Lower lobe of right lung (tissue), 2 donors: ENCODE measurements around the gene SEMA5A. TPM values are rescaled to one million over a fixed set of nuclear protein-coding genes. Genes with fewer than 3 reads are reported as not detected.

ENCODE experiments used
- ATAC-seq, 2 donors: fragments of 200-7000 bp; cut with Tn5 transposase; one replicate each; pipeline ENCODE4 v1.9.1; 2020 to 2022; ENCODE audit warnings: mild to moderate bottlenecking in 2 of 2, moderate library complexity in 2 of 2
- DNase-seq: peaks from one replicate; pipeline ENCODE4 v3.0.0-alpha.2; 2020
- H3K27ac ChIP-seq: fragments of 200-600 bp; one replicate; pipeline ENCODE4 v1.8.0; 2022
- H3K27me3 ChIP-seq: fragments of 200-600 bp; one replicate; pipeline ENCODE4 v1.8.0; 2022; ENCODE audit warnings: low read depth
- H3K36me3 ChIP-seq: fragments of 200-600 bp; one replicate; pipeline ENCODE4 v1.8.0; 2022; ENCODE audit warnings: mild to moderate bottlenecking
- H3K4me1 ChIP-seq: fragments of 200-600 bp; one replicate; pipeline ENCODE4 v1.8.0; 2022
- H3K4me3 ChIP-seq: fragments of 200-600 bp; one replicate; pipeline ENCODE4 v1.8.0; 2022; ENCODE audit warnings: mild to moderate bottlenecking
- H3K9me3 ChIP-seq: fragments of 200-600 bp; one replicate; pipeline ENCODE4 v1.8.0; 2022
- intact Hi-C: fragments of 100-400 bp; cut with DNase I; formaldehyde crosslinking; loops from one replicate; pipeline ENCODE4 v1.11.0; 2022
- total RNA-seq: library from RNA; stranded (reverse); fragmentation: NEBNext Ultra II Directional; extraction: Animal tissue kit (Norgen Biotek cat#: 25700); gene quantifications from one replicate; pipeline ENCODE4 v1.2.1, GENCODE V29; 2021
- TF ChIP-seq, protein P1 (sequence below): fragments of 200-600 bp; IDR thresholded peaks from one replicate; pipeline ENCODE4 v1.8.0; 2022; ENCODE audit warnings: antibody characterized with exemption, mild to moderate bottlenecking
- donor health status: DM: no; HTN: yes; CAD: no; lungs with severe emphysema.

Gene SEMA5A
- total RNA-seq, 1 donor from 2014 or later, result 29.3 TPM

DNA sequence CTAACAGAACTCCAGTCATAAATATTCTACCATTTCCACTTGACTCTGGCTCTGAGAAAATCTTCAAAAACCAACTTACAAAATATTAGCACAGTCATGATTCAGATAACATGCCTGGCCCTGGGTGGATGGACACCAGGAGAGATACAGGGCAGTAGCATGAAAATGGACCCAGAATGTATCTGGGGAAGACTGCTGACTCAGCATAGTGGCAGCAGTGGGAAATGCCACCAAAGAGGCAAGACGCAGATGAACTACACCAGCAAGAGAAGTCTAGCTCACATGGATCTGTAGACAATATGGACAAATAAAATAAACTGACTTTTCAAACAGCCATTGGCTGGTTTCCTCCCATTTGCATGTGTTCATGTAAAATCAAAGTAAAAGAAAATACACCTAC lies 359.8 kb downstream of the SEMA5A start:
- DNase-seq (no peak), ATAC-seq (no peak)
- H3K36me3 ChIP-seq, result no peaks in the 10 kb centered on the region
- TF ChIP-seq, protein P1, sequence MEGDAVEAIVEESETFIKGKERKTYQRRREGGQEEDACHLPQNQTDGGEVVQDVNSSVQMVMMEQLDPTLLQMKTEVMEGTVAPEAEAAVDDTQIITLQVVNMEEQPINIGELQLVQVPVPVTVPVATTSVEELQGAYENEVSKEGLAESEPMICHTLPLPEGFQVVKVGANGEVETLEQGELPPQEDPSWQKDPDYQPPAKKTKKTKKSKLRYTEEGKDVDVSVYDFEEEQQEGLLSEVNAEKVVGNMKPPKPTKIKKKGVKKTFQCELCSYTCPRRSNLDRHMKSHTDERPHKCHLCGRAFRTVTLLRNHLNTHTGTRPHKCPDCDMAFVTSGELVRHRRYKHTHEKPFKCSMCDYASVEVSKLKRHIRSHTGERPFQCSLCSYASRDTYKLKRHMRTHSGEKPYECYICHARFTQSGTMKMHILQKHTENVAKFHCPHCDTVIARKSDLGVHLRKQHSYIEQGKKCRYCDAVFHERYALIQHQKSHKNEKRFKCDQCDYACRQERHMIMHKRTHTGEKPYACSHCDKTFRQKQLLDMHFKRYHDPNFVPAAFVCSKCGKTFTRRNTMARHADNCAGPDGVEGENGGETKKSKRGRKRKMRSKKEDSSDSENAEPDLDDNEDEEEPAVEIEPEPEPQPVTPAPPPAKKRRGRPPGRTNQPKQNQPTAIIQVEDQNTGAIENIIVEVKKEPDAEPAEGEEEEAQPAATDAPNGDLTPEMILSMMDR, result no peak
- H3K27me3 ChIP-seq, result no peaks in the 10 kb centered on the region
- no peak overlapping the region for H3K27ac ChIP-seq
- H3K4me1 ChIP-seq, result no peaks in the 10 kb centered on the region
- intact Hi-C loops, result no loop called here
- no peak overlapping the region for H3K4me3 ChIP-seq
- no peaks in the 10 kb centered on the region for H3K9me3 ChIP-seq

DNA sequence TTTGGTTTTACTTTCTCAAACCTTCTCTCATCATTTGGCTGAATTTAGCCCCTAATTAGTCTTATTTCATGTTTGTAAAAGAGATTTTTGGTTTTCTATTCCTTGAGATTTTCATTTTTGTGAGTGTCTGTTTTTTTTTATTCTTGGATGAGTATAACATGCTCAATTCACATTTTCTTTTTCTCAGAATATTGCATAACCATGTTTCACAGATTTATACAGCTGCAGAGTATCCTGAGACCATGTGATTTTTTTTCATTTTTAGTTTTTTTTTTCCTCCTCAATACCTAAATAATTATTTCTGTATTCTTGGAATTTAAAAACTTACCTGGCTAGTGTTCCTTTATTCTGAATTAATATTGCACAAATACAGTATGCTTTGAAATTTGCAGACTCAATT lies 361.9 kb downstream of the SEMA5A start:
- intact Hi-C loops, result no loop called here
- TF ChIP-seq, protein P1, result no peak
- no peaks in the 10 kb centered on the region for H3K27me3 ChIP-seq
- ATAC-seq, result no peak
- H3K27ac ChIP-seq, result no peak overlapping the region
- DNase-seq, result no peak
- no peak overlapping the region for H3K4me3 ChIP-seq
- no peaks in the 10 kb centered on the region for H3K4me1 ChIP-seq
- H3K9me3 ChIP-seq, result no peaks in the 10 kb centered on the region
- H3K36me3 ChIP-seq, result no peaks in the 10 kb centered on the region

- H3K9me3 ChIP-seq, result no peaks in the 10 kb centered on the region
- no peak overlapping the region for H3K27ac ChIP-seq
- ATAC-seq, result no peak
- TF ChIP-seq, protein P1, result no peak
- H3K36me3 ChIP-seq, result no peaks in the 10 kb centered on the region
- H3K4me1 ChIP-seq, result no peaks in the 10 kb centered on the region
- no peak for DNase-seq
- H3K27me3 ChIP-seq, result no peaks in the 10 kb centered on the region
- intact Hi-C loops, result no loop called here
- H3K4me3 ChIP-seq, result no peak overlapping the region
These were observed 362.8 kb downstream of the SEMA5A start for GRCh38 chr5:9182899-9183695.

DNA sequence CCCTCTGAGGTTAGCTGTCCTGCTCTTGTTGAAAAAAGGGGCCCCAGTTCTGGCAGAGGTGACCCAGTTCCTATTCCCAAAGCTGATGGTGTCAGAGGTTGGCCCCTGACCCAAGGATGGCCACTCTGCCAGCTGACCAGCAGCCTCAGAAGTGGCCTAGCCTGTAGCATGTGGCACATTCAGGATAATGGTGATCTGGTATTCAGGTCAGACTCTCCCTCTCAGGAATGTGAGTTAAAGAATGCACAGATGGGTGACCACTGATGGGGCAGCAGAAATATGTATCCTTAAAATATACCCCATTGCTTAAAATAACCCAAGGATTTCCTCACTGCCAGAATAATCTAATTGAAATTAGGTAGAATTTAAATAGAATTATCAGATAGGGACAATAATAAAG lies 369.2 kb downstream of the SEMA5A start:
- no peak for DNase-seq
- intact Hi-C loops, result no loop called here
- TF ChIP-seq, protein P1, result no peak

DNA sequence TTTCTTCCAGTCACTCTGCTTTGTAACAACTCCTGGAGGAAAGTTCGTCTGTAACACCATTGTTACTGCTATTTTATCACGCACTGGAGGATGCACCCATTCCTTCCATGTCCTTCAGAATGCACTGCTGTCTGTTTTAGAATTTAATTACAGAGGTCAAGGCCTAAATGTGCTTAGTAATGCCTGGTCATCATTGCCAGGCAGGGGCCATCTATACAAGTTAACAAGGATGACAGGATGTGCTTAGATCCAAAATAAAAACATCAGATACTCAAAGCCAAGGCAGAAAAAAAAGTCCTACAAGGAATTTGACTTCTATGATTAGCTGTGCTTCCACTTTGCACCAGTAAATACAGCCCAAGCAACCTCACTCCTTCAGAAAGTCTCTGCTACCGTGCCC lies 371.4 kb downstream of the SEMA5A start:
- intact Hi-C loops, result no loop called here

More for the DNA sequence above, 369.2 kb downstream of the SEMA5A start:
- Histone ChIP-seq H3K36me3 (no peaks in the 10 kb centered on the region), H3K4me3 (no peak overlapping the region), H3K27ac (no peak overlapping the region), H3K4me1 (no peaks in the 10 kb centered on the region), H3K27me3 (no peaks in the 10 kb centered on the region), H3K9me3 (no peaks in the 10 kb centered on the region)
- ATAC-seq, result no peak

More for the DNA sequence above, 371.4 kb downstream of the SEMA5A start:
- Histone ChIP-seq H3K4me3 (no peak overlapping the region), H3K4me1 (no peaks in the 10 kb centered on the region), H3K9me3 (no peaks in the 10 kb centered on the region), H3K27ac (no peak overlapping the region), H3K36me3 (no peaks in the 10 kb centered on the region), H3K27me3 (no peaks in the 10 kb centered on the region)
- ATAC-seq, result no peak
- no peak for DNase-seq
- TF ChIP-seq, protein P1, result no peak
